Myocyte (in vitro differentiated cells): ENCODE data around the gene FAM241B. TPM values are rescaled to one million over a fixed set of nuclear protein-coding genes. Genes with fewer than 3 reads are reported as not detected.

ENCODE experiments used
- DNase-seq: peaks from one replicate; pipeline ENCODE4 v3.0.0-alpha.2; 2012; ENCODE audit warnings: low read depth
- total RNA-seq: library from RNA; depleted of rRNA; stranded (reverse); fragments of >200 nt; gene quantifications from 2 replicates; pipeline ENCODE4 v1.2.3, GENCODE V29; 2014

FAM241B gene
- total RNA-seq, 1 donor from 2014 or later: not detected

DNA sequence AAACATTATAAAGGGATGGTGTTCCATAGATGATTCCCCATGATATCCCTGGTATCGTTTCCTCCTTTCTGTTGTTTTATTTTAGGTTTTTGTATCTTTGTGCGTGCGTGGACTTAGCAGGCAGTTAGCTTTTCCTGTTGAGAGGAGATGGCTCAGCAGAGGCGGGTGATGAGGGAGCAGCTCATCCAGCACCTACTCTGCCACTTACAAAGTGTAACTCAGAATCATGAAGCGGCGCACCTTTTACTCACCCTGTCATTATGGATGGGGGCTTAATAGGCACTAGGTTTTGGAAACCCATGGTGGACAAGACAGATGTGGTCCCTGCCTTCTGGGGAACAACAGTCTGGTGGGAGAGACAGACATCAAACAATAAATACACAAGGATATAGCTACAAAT lies 17.1 kb downstream of the FAM241B start:
- DNase-seq: no peak

DNA sequence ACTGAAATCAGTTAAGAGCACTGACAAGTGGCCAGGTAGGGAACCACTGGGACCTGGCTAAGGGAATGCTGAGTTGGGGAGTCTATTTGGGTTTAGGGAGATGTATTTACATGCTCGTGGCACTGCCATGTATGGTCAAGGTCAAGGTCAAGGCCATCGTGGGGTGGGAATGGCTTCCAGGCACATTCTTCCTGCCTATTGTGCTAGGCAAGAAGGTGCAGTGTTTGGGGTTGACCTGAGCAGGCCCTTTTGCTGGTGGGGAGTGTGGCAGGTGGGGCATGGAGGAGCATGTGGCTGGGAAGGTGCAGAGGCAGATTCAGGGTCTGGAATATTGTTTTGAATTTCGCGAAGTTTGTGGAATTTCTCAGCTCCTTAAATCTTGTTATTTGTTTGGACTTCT lies 17.8 kb downstream of the FAM241B start:
- no peak for DNase-seq

DNA sequence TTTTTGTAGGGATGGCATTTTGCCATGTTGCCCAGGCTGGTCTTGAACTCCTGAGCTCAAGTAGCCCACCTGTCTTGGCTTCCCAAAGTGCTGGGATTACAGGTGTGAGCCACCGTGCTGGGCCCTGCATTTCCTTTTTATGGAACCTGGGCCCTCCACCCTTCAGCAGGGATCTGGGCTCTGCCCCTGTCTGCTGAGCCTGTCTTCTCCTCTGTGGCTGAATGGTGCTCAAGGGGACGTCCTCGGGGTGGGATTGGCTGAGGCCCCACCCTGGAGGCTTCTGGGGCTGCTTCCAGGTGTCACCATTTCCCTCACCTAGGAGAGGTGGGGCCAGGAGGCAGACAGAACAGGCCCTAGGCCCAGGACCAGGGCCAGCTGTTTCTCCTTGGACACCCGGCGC lies 18.4 kb downstream of the FAM241B start:
- no peak for DNase-seq

DNA sequence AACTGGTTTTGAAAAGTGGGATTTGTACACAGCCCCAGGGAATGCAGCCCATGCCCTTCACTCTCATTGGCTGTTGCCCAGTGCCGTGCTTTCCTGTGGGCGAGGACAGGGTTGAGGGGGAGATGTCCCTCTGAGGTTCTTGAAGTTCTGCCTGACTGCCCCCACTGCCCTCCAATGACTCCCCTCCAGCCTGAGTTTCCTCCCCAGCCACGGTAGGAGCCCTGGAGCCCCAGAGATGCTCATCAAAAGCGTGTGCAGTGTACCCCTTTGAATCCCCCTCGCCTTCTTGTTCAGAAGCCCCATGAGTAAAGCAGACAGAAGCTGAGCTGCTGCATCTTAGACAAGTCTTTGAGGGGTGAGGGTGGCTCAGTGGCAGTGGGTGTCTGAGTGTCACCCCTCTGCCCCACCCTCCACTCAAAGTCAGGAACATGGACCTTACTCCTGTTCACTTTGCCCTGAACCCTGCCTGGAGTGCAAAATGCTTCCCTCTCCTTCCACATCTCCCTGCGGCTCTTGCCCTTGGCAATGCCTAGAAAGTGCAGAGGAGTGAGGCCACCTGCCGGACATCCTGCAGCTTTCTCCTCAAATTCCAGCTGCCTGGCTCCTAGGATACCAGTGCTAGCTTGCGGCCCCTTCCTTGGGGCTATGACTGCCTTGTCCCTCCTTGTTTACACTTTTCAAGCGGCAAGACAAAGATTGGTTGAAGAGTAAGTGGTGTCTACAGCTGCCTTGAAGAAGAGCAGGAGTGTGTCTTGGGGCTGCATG lies 19.9 kb downstream of the FAM241B start:
- no peak for DNase-seq

DNA sequence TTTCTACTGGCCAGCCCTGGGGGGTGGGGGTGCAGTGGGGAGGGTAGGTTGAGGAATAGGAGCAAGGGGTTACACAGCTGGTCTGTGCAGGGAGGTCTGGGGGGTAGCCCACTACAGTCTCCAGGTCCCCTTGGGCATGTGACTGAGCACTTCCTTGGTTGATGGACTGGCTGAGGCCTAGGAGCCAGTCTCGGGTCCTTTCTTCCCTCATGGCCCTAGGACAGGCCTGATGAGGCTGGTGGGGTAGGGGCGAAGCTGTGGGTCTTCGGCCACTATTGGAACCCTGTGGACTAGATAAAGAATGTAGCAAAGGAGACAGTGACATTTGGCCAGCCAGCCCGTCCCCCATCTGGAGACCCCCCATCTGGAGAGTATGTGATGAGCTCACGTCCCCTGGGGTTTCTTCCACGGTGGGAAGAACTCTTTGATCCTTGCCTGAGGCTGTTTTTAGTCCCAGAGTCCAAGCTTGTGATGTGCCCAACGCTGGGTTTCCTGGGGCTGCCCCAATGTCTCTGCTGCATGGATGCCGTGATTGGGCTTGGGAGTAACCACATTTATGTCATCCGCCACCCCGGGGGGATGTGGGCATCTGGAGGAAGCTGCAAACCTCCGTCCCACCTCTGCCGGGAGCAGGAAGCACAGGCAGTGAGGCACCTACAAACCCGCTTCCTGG lies 20.7 kb downstream of the FAM241B start:
- no peak for DNase-seq

DNA sequence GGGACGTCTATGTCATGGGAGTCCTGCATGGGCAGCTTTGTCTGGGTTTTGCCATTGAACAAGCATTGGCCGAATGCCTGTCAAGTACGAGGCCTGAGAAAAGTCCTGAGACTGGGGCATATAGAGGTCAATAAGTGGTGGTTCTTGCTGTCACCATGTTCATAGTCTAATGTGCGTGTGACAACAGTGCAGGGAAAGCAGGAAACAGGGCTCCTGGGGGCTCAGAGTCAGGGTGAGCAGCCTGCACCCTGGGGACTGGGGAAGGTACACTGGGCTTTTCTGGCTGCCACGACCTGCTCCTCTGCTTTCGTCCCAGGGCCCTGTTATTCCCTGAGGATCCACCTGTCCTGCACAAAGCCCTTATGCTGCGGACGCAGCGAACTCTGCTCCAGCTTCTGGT lies 21.3 kb downstream of the FAM241B start:
- DNase-seq: no peak

DNA sequence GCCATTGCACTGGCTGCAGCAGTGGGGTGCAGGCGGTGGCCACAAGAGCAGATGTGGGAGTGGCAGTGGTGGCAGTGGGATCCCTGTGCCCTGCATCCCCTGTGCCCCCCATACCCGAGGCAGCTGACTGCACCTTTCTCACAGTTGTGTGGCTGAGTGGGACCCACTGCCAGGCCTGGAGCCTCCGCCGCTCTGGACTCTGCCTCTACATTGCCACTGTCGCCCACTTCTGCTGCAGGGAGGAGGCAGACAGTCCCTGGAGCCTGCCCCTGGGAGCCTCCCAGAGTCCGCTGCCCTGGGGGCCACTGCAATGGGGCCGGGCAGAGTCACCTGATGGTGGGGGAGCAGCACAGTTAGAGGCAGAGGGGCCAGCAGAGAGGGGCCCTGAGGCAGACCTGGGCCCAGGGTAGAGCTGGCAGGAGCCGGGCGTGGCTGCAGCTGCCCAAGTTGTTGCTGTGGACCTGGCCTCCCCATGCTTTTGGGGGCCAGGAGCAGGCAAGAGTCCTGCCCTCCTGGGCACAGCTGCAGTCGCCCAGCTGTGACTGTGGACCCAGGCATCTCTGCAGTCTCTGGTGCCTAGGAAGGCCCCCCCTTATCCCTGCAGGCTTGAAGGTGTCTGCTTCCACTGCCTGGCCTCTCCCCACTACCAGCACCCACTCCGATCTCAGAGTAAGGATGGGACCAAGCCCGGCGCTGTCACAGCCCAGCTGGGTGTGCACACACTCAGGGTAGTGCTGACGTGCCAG lies 22.2 kb downstream of the FAM241B start:
- no peak for DNase-seq

DNA sequence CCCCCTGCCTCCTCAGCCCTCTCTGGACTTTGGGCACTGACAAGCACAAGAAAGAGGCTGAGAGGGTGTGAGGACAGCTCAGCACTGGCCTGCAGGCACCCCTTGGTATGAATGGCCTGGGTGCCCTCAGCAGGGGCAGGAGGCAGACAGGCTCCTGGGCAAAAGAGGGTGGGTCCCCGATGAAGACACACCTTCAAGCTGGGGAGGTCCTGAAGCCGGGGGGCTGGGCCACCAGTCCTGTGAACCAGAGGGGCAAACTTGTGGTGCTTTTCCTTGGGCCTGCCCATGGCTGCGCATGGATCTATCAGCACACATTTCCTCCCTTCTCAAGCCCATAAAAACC lies 22.8 kb downstream of the FAM241B start:
- DNase-seq: no peak

DNA sequence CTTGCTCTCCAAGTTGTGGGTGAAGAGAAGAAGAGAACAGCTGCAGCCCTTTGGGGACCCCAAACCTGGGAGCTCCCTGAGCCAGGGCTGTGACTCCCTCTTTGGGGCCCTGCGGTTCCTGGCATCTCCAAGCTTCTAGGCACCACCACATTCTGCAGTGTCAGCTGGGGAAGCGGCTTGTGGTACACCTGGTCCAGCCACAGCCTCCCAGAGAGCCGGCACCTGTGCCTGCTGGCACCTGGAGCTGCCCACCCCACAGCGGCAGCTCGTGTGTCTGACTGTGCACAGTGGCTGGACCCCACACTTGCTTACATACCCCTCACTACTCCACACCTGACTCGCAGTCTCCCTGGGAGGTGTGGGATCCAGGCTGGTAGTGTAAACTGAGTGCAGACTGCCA lies 23.5 kb downstream of the FAM241B start:
- no peak for DNase-seq

DNA sequence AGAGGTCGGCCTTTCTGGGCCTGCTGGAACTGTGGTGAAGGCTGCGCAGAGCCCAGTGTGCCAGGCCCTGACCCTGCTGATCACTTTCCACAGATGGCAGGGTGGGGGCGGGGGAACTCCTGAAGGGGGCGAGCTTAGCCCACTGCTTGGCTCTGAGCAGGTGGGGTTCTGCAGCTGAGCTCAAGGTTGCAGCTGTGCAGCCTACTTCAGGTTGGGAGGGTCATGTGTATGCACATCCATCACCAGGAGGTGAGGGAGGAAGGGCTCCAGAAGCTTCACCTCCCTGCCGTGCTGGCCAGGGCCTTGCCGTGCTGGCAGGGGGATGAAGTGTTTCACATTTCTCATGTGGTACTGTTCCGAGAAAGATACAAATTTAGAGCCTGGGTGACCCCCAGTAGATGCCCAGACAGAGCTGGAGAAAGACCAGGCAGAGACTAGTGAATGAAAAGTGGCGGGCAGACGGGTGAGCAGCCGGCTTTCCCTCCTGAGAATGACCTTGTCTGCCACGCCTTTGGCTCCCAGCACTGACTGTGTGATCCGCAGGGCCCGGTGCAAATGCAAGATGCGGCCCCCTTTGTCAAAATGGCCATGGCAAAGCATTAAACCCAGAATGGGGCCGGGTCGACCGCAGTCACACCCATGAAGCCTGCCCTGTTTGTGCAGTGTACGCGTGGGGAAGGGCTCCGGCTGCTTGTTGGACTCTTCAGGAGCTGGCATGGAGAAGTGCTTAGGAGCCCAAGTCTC lies 25.2 kb downstream of the FAM241B start:
- no peak for DNase-seq

DNA sequence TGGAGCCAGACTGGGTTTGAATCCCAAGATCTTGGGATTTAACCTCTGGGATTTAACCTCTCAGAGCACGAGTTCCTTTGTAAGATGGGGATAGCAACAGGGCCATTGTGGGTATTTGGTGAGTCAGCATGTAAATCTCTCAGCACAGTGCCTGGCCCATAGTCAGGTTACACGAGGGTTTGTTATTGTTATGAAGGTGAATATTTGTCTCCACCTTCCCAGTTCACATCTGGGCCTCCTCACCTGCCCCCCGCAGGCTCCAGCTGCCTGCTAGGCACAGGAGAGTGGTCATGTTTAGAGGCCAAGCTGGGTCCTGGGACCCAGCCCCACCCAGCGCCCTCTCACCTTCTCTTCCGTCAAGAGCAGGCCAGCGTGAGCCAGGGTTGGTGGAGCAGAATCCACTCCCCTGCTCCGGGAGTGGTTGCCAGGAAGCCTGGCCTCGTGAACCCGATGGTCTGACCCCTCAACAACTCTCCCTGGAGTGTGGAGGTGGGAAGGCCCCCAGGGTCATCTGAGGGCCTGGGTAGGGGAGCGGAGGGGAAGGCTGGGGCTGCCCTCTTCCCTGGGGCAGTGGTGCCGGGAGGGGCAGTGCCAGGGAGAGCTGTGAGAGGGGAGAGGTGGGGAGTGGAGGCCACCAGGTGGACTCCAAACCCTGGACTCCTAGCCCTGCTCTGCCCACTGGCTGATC lies 26.0 kb downstream of the FAM241B start:
- DNase-seq: no peak

DNA sequence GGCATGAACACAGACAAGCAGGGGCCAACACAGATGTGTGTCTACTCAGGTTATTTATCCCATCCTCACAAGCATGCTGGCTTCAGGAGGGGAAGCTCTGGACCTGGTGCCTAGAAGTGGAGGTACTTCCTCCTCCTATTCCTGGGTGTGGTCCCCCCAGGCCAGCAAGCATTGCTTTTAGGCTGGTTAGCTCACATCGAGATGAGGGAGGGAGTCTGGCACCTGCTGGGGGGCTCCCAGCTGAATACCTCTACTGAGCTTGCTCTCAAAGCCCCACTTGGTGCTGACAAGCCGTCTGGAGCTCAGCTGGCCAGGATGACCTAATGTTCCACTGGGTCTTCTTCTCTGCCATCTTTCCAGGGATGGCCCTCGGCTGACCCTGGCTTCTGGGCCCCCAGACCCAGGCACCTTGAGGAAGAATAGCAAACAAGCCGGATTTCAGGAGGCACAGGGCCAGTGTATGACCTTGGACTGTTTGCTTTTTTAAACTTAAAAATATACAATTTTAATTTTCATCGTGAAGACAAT lies 26.8 kb downstream of the FAM241B start:
- no peak for DNase-seq

DNA sequence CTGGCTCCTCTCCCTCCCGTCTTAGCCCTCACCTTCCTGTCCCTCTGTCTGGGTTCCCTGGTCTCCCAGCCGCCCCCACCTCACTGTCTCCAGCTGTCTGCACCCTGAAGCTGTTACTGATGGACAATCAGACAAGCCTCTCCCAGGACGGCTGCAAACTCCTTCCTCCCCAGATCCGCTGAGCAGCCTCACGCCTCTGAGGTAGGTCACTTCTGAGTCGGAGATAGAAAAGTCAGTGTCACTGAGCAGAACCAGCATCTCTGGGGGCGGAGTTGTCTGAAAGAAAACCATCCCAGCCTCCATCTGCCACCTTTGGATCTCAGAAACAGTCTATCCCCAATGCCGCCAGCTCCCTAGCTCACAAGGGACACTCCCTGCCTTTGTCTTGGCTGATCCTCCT lies 27.4 kb downstream of the FAM241B start:
- DNase-seq: no peak

DNA sequence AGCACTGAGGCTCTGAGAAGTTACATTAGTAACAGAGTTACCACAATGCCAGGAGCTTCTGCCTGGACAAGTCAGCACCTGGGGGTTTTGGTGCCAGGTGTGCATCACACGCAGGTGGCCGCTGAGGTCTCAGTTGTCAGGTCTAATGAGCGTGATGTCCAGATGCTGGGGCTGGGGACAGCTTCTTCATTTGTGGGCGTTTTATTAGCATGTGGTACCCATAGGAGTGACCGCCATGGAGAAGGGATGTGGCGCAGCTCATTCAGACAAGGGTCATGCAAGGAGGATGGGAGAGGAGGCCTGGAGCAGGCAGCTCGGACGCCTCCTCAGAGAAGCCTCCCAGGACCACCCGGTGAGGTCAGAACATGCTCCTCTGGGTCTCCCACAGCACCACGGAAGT lies 27.8 kb downstream of the FAM241B start:
- no peak for DNase-seq

DNA sequence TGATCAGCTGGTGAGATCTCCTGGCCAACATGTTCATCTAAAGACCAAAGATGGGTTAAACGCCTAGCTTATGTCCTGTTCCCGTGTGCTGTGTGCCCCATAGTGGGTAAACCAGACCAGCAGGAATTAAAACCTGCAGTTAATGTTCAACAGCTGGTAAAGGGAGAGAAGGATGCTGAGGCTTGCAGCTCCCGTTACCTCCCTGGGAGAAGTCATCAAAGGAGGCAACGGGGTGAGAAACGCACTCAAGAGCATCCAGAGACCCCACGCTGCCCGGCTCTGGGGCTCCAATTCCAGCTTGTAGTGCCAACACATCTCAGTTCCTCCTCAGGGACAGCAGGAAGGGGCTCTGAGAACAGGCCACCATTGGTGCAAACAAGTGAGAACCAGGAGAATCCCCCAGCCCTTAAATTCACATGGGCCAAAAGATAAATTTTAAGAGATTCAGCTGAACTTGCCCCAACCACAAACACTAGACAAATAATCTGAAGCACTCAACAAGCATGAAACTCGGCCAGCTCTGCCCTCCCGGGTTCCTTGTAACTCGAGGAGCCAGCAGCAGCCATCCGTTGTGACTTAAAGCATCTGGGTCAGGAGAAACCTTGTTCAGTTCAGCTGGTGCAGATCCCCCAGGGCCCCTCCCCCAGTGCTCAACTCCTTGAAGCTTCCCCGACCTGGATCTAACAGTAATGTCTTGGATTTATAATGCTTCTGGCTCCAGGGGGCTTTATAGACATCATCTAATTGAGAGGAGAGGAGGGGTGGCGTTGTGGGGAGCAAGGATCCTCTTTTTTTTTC lies 29.4 kb downstream of the FAM241B start:
- no peak for DNase-seq

DNA sequence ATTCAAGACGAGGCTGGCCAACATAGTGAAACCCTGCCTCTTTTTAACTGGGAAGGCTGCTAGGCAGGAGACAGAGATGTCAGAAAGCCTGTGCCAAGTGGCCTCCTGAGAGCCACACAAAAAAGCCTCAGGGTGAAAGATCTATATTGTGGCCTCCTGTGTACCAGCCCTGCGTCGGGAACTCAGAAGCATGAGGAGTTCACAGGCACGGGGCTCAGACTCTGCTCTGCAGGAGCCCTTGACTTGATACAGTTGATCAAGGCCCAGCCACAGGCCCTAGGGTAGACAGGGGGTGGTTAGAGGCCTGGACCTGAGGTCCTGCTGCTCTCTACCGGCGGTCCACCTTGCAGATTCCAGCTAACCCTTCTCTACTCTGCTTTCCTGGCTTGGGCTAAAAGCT lies 30.2 kb downstream of the FAM241B start:
- no peak for DNase-seq

DNA sequence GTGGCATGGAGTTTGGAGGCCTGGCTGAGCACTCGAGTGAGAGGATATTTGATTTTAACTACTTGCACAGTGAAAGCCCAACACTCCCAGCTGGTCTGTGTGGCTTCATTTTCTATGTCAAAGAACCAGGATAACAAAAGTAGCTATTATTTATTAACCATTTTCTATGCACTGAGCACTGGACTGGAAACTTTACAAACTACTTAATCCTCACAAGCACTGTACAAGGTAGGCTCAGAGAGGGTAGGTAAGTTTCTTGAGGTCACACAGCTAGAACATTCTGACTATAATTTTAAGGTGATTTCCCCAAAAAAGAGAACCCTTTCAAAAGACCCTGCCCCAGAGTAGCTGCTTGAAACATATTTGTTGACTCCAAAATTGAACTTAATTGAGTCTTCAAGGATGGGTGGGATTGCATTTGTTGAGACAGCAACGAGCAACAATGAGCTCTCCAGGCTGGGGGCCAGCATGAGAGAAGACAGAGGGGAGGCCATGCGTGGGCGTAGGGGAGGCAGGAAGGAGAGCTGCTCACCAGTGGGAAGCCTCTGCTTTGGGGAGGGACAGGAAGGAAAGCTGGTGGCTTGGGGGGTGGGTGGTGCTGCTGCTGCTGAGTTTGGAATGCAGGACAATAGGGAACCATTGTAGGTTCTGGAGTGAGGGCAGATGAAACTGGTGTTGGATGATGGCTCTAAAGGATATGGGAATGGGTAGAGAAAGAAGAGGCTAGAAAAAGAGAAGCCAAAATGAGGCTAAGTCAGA lies 31.5 kb downstream of the FAM241B start:
- no peak for DNase-seq

DNA sequence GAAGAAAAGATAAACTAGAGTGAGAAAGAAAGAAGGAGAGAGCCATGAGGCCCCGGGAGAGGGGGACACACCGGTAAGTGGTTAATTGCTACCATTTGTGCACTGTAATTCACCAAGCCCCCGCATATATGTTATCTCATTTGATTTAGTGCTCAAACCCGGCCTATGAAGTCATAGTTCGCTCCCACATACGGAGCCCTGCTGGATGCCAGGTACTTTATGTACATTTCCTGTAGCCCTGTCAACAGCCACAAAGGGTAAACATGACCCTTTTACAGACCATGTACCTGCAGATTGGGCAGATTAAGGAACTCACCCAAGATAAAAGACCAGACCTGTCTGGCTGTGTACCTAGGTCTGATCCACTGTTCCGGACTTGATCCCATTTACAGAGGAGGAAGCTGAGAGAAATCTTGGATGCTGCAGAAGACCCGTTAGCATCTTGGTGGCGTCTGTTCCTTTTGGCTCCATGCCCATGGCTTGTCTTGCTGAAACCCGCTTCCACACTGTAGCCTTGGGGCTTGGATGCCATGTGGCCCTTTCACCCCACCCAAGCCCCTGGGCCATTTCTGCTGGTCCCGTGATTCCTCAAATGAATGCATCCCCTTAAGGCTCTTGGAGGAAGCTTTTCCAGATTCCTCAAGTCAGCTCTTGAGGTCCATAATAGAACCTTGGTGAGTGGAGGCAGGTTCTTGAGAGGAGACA lies 32.3 kb downstream of the FAM241B start:
- no peak for DNase-seq

DNA sequence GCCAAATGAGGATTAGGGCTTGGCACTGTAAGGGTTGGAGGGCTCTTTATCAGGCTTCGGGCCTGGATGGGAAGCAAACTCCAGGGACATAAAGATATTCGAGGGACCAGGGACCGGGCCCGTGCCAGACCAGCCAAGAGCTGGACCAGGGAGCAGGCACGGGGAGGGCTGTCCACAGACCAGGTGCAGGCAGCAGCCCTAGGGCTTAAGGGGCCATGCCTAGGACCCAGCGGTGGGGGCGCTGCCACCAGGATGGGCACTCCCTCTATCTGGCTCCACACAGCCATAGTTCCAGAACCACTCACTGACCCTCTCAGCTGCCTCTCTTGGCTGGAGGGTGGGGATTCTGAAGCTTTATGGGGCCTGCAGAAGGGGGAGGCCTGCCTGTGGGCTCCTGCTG lies 32.9 kb downstream of the FAM241B start:
- DNase-seq: no peak
